Measurements from ENCODE around the gene STAG1.
"Not testable (repeated sequence)": the region's sequence is repeated elsewhere in the genome, so short reads cannot be mapped to it uniquely, and the experiment has no call there.

STAG1 gene

GRCh38 chr3:136714020-136714419 lies 38.2 kb downstream of the STAG1 start:
- no CpG with 5 or more reads among the region's 6 CpGs for WGBS (ENCODE audit: extremely low coverage, insufficient coverage, insufficient read length)
- H3K27ac ChIP-seq (ENCODE audit: low read depth, low read length): no peak overlapping the region
- no peak overlapping the region for H3K4ac ChIP-seq (ENCODE audit: low read depth, low read length)
- H4K8ac ChIP-seq (ENCODE audit: low read depth, low read length): peak overlapping the region; percentile 54
- H4K91ac ChIP-seq (ENCODE audit: low read depth, low read length): no peak overlapping the region
- peak overlapping the region; percentile 37 for H3K18ac ChIP-seq (ENCODE audit: low read length)
- H3K9ac ChIP-seq (ENCODE audit: low read length): no peak overlapping the region
- no peak overlapping the region for H2BK5ac ChIP-seq (ENCODE audit: low read depth, low read length, poor library complexity)
- no peak for DNase-seq
- no peaks in the 10 kb centered on the region for H3K4me1 ChIP-seq (ENCODE audit: control insufficient read depth in 1 of 2, insufficient read depth in 2 of 2, low read length in 2 of 2)
- H3K27me3 ChIP-seq (ENCODE audit: insufficient read depth, low read length): no peaks in the 10 kb centered on the region
- H4K12ac ChIP-seq (ENCODE audit: low read depth, low read length): no peak overlapping the region
- H2AK5ac ChIP-seq (ENCODE audit: low read length): no peak overlapping the region
- H3K4me3 ChIP-seq (ENCODE audit: low read depth, low read length): no peak overlapping the region
- no peak overlapping the region for H3K4me2 ChIP-seq (ENCODE audit: low read length)
- no peaks in the 10 kb centered on the region for H3K9me3 ChIP-seq (ENCODE audit: insufficient read depth, low read depth, low read length)
- H3K14ac ChIP-seq (ENCODE audit: low read length): no peak overlapping the region
- no peak overlapping the region for H2BK120ac ChIP-seq (ENCODE audit: insufficient read depth, low read length, poor library complexity)
- peaks cover 3% of the 10 kb centered on the region for H3K79me2 ChIP-seq (ENCODE audit: control insufficient read depth, insufficient read depth, low read length, poor library complexity)
- no peak overlapping the region for H3K23ac ChIP-seq (ENCODE audit: low read length)
- H2AFZ ChIP-seq (ENCODE audit: insufficient read depth, low read length, poor library complexity): no peak overlapping the region
- peaks cover 1 to 2% of the 10 kb centered on the region in 2 experiments for H3K36me3 ChIP-seq (ENCODE audit: control insufficient read depth in 1 of 2, insufficient read depth in 2 of 2, low read length in 2 of 2)
- H2BK12ac ChIP-seq (ENCODE audit: low read length): no peak overlapping the region
- no peaks in the 10 kb centered on the region for H3K79me1 ChIP-seq (ENCODE audit: low read length)

- Histone ChIP-seq H3K4me2 (ENCODE audit: low read length) (no peak overlapping the region), H3K9ac (ENCODE audit: low read length) (no peak overlapping the region), H3K4ac (ENCODE audit: low read depth, low read length) (no peak overlapping the region), H3K23ac (ENCODE audit: low read length) (no peak overlapping the region), H2AK5ac (ENCODE audit: low read length) (no peak overlapping the region), H2BK12ac (ENCODE audit: low read length) (no peak overlapping the region), H4K91ac (ENCODE audit: low read depth, low read length) (no peak overlapping the region), H3K36me3 (ENCODE audit: control insufficient read depth in 1 of 2, insufficient read depth in 2 of 2, low read length in 2 of 2) (peaks cover 0 to 1% of the 10 kb centered on the region in 2 experiments), H3K18ac (ENCODE audit: low read length) (no peak overlapping the region), H3K79me2 (ENCODE audit: control insufficient read depth, insufficient read depth, low read length, poor library complexity) (peaks cover 3% of the 10 kb centered on the region), H4K8ac (ENCODE audit: low read depth, low read length) (no peak overlapping the region), H3K79me1 (ENCODE audit: low read length) (no peaks in the 10 kb centered on the region), H4K12ac (ENCODE audit: low read depth, low read length) (no peak overlapping the region), H2AFZ (ENCODE audit: insufficient read depth, low read length, poor library complexity) (no peak overlapping the region), H3K27ac (ENCODE audit: low read depth, low read length) (no peak overlapping the region), H3K4me1 (ENCODE audit: control insufficient read depth in 1 of 2, insufficient read depth in 2 of 2, low read length in 2 of 2) (no peaks in the 10 kb centered on the region), H3K9me3 (ENCODE audit: insufficient read depth, low read depth, low read length) (no peaks in the 10 kb centered on the region), H3K14ac (ENCODE audit: low read length) (no peak overlapping the region), H2BK120ac (ENCODE audit: insufficient read depth, low read length, poor library complexity) (no peak overlapping the region), H3K4me3 (ENCODE audit: low read depth, low read length) (no peak overlapping the region), H2BK5ac (ENCODE audit: low read depth, low read length, poor library complexity) (no peak overlapping the region), H3K27me3 (ENCODE audit: insufficient read depth, low read length) (no peaks in the 10 kb centered on the region)
- no peak for DNase-seq
- no CpG with 5 or more reads among the region's 6 CpGs for WGBS (ENCODE audit: extremely low coverage, insufficient coverage, insufficient read length)
Measured at GRCh38 chr3:136712941-136713340, 39.2 kb downstream of the STAG1 start.

- not testable (repeated sequence) for H3K27ac ChIP-seq (ENCODE audit: low read depth, low read length); H3K9ac ChIP-seq (ENCODE audit: low read length); H3K4me1 ChIP-seq (ENCODE audit: control insufficient read depth in 1 of 2, insufficient read depth in 2 of 2, low read length in 2 of 2); DNase-seq; H3K23ac ChIP-seq (ENCODE audit: low read length); H3K4me2 ChIP-seq (ENCODE audit: low read length); H3K18ac ChIP-seq (ENCODE audit: low read length); H3K79me1 ChIP-seq (ENCODE audit: low read length); H3K27me3 ChIP-seq (ENCODE audit: insufficient read depth, low read length); H3K9me3 ChIP-seq (ENCODE audit: insufficient read depth, low read depth, low read length); H3K4ac ChIP-seq (ENCODE audit: low read depth, low read length); H2AK5ac ChIP-seq (ENCODE audit: low read length); H4K12ac ChIP-seq (ENCODE audit: low read depth, low read length); H4K91ac ChIP-seq (ENCODE audit: low read depth, low read length); H3K36me3 ChIP-seq (ENCODE audit: control insufficient read depth in 1 of 2, insufficient read depth in 2 of 2, low read length in 2 of 2); H2AFZ ChIP-seq (ENCODE audit: insufficient read depth, low read length, poor library complexity); H3K14ac ChIP-seq (ENCODE audit: low read length); H2BK5ac ChIP-seq (ENCODE audit: low read depth, low read length, poor library complexity); H2BK120ac ChIP-seq (ENCODE audit: insufficient read depth, low read length, poor library complexity); H3K4me3 ChIP-seq (ENCODE audit: low read depth, low read length); H2BK12ac ChIP-seq (ENCODE audit: low read length); H3K79me2 ChIP-seq (ENCODE audit: control insufficient read depth, insufficient read depth, low read length, poor library complexity); H4K8ac ChIP-seq (ENCODE audit: low read depth, low read length)
- WGBS (ENCODE audit: extremely low coverage, insufficient coverage, insufficient read length): no CpG with 5 or more reads among the region's 9 CpGs
Measured at GRCh38 chr3:136711888-136712287, 40.3 kb downstream of the STAG1 start.

- H3K36me3 ChIP-seq (ENCODE audit: control insufficient read depth in 1 of 2, insufficient read depth in 2 of 2, low read length in 2 of 2): peaks cover 0 to 1% of the 10 kb centered on the region in 2 experiments
- no peak overlapping the region for H3K4ac ChIP-seq (ENCODE audit: low read depth, low read length)
- no peak overlapping the region for H2BK12ac ChIP-seq (ENCODE audit: low read length)
- no peak overlapping the region for H4K12ac ChIP-seq (ENCODE audit: low read depth, low read length)
- DNase-seq: no peak
- H4K91ac ChIP-seq (ENCODE audit: low read depth, low read length): no peak overlapping the region
- no peak overlapping the region for H3K23ac ChIP-seq (ENCODE audit: low read length)
- H3K79me2 ChIP-seq (ENCODE audit: control insufficient read depth, insufficient read depth, low read length, poor library complexity): peaks cover 3% of the 10 kb centered on the region
- H2AFZ ChIP-seq (ENCODE audit: insufficient read depth, low read length, poor library complexity): no peak overlapping the region
- no peak overlapping the region for H3K14ac ChIP-seq (ENCODE audit: low read length)
- no peak overlapping the region for H2BK120ac ChIP-seq (ENCODE audit: insufficient read depth, low read length, poor library complexity)
- no CpG with 5 or more reads among the region's 7 CpGs for WGBS (ENCODE audit: extremely low coverage, insufficient coverage, insufficient read length)
- H4K8ac ChIP-seq (ENCODE audit: low read depth, low read length): no peak overlapping the region
- H3K27ac ChIP-seq (ENCODE audit: low read depth, low read length): no peak overlapping the region
- no peak overlapping the region for H3K9ac ChIP-seq (ENCODE audit: low read length)
- H2AK5ac ChIP-seq (ENCODE audit: low read length): no peak overlapping the region
- H3K4me2 ChIP-seq (ENCODE audit: low read length): no peak overlapping the region
- no peak overlapping the region for H2BK5ac ChIP-seq (ENCODE audit: low read depth, low read length, poor library complexity)
- no peak overlapping the region for H3K18ac ChIP-seq (ENCODE audit: low read length)
- no peaks in the 10 kb centered on the region for H3K9me3 ChIP-seq (ENCODE audit: insufficient read depth, low read depth, low read length)
- H3K79me1 ChIP-seq (ENCODE audit: low read length): no peaks in the 10 kb centered on the region
- no peaks in the 10 kb centered on the region for H3K4me1 ChIP-seq (ENCODE audit: control insufficient read depth in 1 of 2, insufficient read depth in 2 of 2, low read length in 2 of 2)
- no peaks in the 10 kb centered on the region for H3K27me3 ChIP-seq (ENCODE audit: insufficient read depth, low read length)
- no peak overlapping the region for H3K4me3 ChIP-seq (ENCODE audit: low read depth, low read length)
Measured at GRCh38 chr3:136711277-136711676, 40.9 kb downstream of the STAG1 start.

Data from trophoblast cell (in vitro differentiated cells and primary cell).